GM12873 (cell line): ENCODE measurements around the gene MAMLD1.

Source experiments
- TF ChIP-seq, protein P1 (sequence below): IDR thresholded peaks from 2 replicates; pipeline ENCODE4 v1.5.1; 2012; ENCODE audit warnings: low read depth, mild to moderate bottlenecking, moderate library complexity, low read length, control low read depth; ENCODE audit not compliant: insufficient read depth; ENCODE audit errors: missing control alignments

Gene MAMLD1

DNA sequence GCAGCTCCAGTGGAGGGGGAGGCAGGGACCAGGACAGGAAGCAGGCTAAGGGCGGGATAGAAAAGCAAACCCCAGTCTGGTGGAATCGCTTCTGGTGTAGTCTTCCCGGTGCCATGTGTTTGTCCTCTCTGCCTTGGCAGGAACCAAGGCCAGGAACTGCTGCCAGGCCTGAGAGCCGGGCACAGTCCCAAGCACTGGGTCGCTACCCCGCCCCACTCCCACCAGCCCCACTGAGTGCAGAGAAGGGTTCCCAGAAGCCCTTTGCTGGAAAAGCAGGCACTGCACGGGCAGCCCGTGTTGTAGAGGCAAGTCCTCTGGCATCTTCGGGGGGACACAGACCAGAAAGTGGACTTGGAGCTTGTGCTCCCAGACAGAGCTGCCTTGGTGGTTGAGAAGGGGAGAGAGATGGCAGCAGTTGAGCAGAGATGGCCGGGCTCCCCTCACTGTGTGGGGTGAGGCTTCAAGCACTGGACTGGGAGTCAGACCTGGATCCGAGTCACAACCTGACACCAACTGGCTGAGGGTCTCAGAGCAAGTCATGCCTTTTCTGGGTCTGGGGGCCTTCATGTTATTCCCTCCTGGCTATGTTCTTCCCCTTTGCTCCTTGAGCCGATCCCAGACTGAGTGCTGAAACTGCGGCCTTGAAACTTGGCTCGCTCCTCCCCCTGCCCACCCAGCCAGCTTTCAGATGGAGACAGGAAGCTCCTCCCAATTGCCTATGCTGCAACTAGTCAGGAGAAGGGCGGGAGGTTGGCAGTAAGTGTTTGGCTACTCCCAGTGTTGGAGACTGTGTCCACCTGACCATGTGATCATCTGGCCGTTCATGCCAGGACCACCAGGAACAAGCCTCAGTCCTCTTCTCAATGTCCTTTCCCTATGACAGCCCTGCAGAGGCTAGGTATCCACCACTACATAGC, 145.6 kb downstream of the MAMLD1 start:
- TF ChIP-seq, protein P1, sequence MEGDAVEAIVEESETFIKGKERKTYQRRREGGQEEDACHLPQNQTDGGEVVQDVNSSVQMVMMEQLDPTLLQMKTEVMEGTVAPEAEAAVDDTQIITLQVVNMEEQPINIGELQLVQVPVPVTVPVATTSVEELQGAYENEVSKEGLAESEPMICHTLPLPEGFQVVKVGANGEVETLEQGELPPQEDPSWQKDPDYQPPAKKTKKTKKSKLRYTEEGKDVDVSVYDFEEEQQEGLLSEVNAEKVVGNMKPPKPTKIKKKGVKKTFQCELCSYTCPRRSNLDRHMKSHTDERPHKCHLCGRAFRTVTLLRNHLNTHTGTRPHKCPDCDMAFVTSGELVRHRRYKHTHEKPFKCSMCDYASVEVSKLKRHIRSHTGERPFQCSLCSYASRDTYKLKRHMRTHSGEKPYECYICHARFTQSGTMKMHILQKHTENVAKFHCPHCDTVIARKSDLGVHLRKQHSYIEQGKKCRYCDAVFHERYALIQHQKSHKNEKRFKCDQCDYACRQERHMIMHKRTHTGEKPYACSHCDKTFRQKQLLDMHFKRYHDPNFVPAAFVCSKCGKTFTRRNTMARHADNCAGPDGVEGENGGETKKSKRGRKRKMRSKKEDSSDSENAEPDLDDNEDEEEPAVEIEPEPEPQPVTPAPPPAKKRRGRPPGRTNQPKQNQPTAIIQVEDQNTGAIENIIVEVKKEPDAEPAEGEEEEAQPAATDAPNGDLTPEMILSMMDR, result no peak

DNA sequence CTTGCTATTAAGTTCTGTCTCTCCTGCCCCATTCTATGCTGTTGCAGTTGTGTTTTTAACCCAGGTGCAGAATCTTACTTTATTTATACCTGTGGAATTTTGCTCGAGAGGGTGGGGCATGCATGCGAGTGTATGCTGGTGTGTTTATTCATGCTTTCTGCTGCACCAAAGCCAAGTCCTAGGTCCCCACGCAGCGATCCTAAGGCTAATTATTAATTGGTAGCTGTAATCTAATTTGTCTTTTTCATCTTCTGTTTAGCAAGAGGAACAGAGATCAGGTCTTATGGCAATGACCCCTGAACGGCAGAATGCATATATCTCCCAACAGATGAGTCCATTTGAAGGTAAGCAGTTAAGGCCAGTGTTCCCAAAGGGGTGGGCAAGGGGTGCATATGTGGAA, 146.6 kb downstream of the MAMLD1 start:
- TF ChIP-seq, protein P1, result no peak

DNA sequence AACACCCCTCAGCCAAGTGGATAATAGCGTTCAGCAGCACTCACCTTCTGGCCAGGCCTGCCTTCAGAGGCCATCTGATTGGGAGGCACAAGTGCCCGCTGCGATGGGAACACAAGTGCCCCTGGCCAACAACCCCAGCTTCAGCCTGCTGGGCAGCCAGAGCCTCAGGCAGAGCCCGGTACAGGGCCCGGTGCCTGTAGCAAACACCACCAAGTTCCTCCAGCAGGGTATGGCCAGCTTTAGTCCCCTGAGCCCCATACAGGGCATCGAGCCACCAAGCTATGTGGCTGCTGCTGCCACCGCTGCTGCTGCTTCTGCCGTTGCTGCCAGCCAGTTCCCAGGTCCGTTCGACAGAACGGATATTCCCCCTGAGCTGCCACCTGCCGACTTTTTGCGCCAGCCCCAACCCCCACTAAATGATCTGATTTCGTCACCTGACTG, 149.4 kb downstream of the MAMLD1 start:
- TF ChIP-seq, protein P1, result no peak

DNA sequence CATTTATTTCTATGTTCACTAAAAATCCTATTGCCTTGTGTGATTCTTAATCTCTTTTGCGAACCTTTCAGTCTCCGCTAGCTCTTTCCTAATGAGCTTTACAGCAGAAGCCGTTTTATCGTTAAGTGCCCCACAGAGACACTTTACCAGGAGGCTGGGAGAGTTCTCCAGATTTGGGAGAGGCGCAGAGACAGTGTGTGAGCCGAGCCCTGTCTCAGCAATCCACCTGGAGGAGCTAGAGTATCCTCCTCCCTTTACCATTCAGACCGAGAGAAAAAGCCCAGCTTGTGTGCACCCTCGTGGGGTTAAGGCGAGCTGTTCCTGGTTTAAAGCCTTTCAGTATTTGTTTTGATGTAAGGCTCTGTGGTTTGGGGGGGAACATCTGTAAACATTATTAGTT, 150.4 kb downstream of the MAMLD1 start:
- TF ChIP-seq, protein P1, result no peak

DNA sequence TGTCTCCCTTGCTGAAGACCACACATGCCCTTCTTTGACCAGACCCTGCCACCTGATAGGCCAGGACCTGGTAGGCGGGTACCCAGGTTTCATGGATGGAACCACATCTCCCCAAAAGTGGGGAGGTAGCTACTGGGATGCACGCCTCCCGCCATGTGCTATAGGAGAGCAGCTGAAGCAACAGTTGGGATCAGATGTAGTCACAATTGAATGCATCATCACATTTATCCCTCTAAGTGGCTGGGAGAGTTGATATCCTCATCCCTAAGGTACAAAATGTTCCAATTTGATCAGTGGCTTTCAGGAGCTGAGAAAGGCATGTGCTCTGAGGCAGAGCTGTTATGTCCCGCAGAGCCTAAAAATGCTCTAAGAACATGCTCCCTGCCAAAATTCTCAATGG, 151.3 kb downstream of the MAMLD1 start:
- TF ChIP-seq, protein P1, result no peak

DNA sequence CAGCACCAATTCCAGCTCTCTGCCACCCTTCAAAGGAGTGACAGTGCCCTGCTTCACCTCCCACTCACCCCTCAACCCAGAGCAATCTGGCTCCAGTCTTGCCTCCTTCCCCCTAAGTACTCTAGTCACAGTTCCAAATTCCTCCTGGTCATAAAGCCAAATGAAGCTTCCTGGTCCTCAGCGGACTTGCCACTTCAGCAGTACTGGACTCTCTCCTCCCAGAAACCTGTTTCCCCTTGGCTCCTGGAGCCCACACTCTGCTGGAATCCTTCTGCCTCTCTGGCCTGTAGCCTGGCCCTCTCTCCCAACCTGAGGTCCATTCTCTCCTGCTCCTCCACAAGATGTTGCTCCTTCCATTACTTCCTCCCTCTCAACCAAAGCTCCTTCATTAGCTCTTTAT, 152.7 kb downstream of the MAMLD1 start:
- TF ChIP-seq, protein P1, result no peak

DNA sequence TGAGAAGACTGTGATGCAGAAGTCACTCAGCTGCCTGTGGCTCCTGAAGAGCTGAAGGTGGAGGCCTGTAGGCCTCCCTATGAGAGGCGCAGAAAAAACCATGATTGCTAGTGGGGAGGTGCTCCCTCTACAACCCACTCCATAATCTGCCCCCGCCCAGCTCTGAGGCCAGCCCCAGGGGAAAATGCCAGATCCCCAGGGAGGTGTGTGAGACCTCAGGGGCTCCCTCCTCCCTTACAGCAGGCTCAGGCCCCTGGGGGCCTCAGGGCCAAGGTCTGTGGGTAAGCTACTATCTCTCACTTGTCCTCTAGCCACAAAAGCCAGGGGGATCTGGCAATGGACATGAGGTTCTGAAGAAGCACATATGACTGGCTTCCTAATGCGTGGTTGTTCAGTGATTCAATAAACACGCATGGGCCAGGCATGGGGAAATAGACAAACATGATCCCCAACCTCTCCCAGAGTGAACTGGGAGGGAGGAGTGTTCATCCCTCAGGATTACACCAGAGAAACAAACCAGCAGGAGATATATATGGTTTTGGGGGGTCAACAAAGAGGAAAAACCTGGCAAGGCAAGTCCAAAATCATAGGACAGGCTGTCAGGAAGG, 154.3 kb downstream of the MAMLD1 start:
- TF ChIP-seq, protein P1, result no peak
